HepG2 (cell line): ENCODE measurements around the gene MYL11. TPM values are rescaled to one million over a fixed set of nuclear protein-coding genes. Genes with fewer than 3 reads are reported as not detected.

ENCODE experiments used
- ETS1 ChIP-seq: sonication (generic); formaldehyde crosslinking; IDR thresholded peaks from 2 replicates; pipeline ENCODE4 v1.4.0; 2020; ENCODE audit warnings: missing genetic modification reagents
- GATAD1 ChIP-seq: IDR thresholded peaks from 2 replicates; pipeline ENCODE4 v1.6.1; 2016; ENCODE audit warnings: missing genetic modification reagents, missing compliant biosample characterization
- KLF6 ChIP-seq: IDR thresholded peaks from 2 replicates; pipeline ENCODE4 v1.8.0; 2016; ENCODE audit warnings: missing biosample characterization, missing genetic modification reagents
- MXD4 ChIP-seq: IDR thresholded peaks from 2 replicates; pipeline ENCODE4 v1.6.1; 2016; ENCODE audit warnings: mild to moderate bottlenecking, missing biosample characterization, missing genetic modification reagents
- POGZ ChIP-seq: sonication (generic); formaldehyde crosslinking; IDR thresholded peaks from 2 replicates; pipeline ENCODE4 v1.4.0; 2020; ENCODE audit warnings: mild to moderate bottlenecking, missing genetic modification reagents
- RERE ChIP-seq: IDR thresholded peaks from 2 replicates; pipeline ENCODE4 v1.6.1; 2016; ENCODE audit warnings: low read depth, missing genetic modification reagents, missing compliant biosample characterization
- SIX1 ChIP-seq: sonication (generic); formaldehyde crosslinking; IDR thresholded peaks from 2 replicates; pipeline ENCODE4 v1.4.0; 2020; ENCODE audit warnings: missing genetic modification reagents, borderline replicate concordance
- SMAD3 ChIP-seq: sonication (generic); formaldehyde crosslinking; IDR thresholded peaks from 2 replicates; pipeline ENCODE4 v1.4.0; 2020; ENCODE audit warnings: missing genetic modification reagents
- STAG1 ChIP-seq: sonication (generic); formaldehyde crosslinking; IDR thresholded peaks from 2 replicates; pipeline ENCODE4 v1.4.0; 2020; ENCODE audit warnings: missing genetic modification reagents
- TAF1 ChIP-seq: sonication (generic); formaldehyde crosslinking; IDR thresholded peaks from 2 replicates; pipeline ENCODE4 v1.4.0; 2020; ENCODE audit warnings: missing genetic modification reagents
- TAF15 ChIP-seq: fragments of 200-400 bp; formaldehyde crosslinking; IDR thresholded peaks from one replicate; pipeline ENCODE4 v1.6.1; 2018; ENCODE audit warnings: mild to moderate bottlenecking, low read depth, low read length; ENCODE audit not compliant: poor library complexity, severe bottlenecking
- TIGD3 ChIP-seq: sonication (generic); formaldehyde crosslinking; IDR thresholded peaks from 2 replicates; pipeline ENCODE4 v1.5.1; 2020; ENCODE audit warnings: mild to moderate bottlenecking, missing genetic modification reagents, borderline replicate concordance
- TSC22D2 ChIP-seq: sonication (generic); formaldehyde crosslinking; IDR thresholded peaks from 2 replicates; pipeline ENCODE4 v1.5.1; 2020; ENCODE audit warnings: missing genetic modification reagents, mild to moderate bottlenecking, borderline replicate concordance
- ZBTB7B ChIP-seq: sonication (generic); formaldehyde crosslinking; IDR thresholded peaks from 2 replicates; pipeline ENCODE4 v1.4.0; 2020; ENCODE audit warnings: missing genetic modification reagents
- ZNF18 ChIP-seq: sonication (generic); formaldehyde crosslinking; IDR thresholded peaks from 2 replicates; pipeline ENCODE4 v1.8.0; 2022; ENCODE audit warnings: mild to moderate bottlenecking, missing genetic modification reagents; ENCODE audit not compliant: insufficient replicate concordance
- ZNF30 ChIP-seq: sonication (generic); formaldehyde crosslinking; IDR thresholded peaks from 2 replicates; pipeline ENCODE4 v1.5.0; 2020; ENCODE audit warnings: mild to moderate bottlenecking, missing genetic modification reagents
- ZNF674 ChIP-seq: sonication (generic); formaldehyde crosslinking; IDR thresholded peaks from 2 replicates; pipeline ENCODE4 v1.5.0; 2020; ENCODE audit warnings: low read depth, mild to moderate bottlenecking, missing genetic modification reagents
- ZNF724P ChIP-seq: sonication (generic); formaldehyde crosslinking; IDR thresholded peaks from 2 replicates; pipeline ENCODE4 v1.8.0; 2022; ENCODE audit warnings: missing genetic modification reagents, borderline replicate concordance
- ZNF784 ChIP-seq: sonication (generic); formaldehyde crosslinking; IDR thresholded peaks from 2 replicates; pipeline ENCODE4 v1.5.1; 2020; ENCODE audit warnings: missing genetic modification reagents, mild to moderate bottlenecking, borderline replicate concordance
- polyA plus RNA-seq, 8 experiments: library from polyadenylated mRNA; depleted of rRNA in 3 of 8; stranded (reverse) in 7 of 8; unstranded in 1 of 8; fragments of >200 nt; fragmentation: Illumina TruSeq in 4 of 8; extraction: Trizol in 4 of 8; gene quantifications; 2 replicates each; pipeline versions ENCODE4 v1.2.1 to v1.2.3, GENCODE V29; 2011 to 2016; ENCODE audit warnings: low read depth in 4 of 8, missing spikeins in 1 of 8, mixed read lengths in 1 of 8; ENCODE audit not compliant: insufficient read depth in 1 of 8
- total RNA-seq, 5 experiments: library from RNA; depleted of rRNA; stranded (reverse); fragments of >200 nt; fragmentation: Illumina TruSeq; extraction: Trizol; gene quantifications; 2 replicates each; pipeline ENCODE4 v1.2.3, GENCODE V29; 2016; ENCODE audit warnings: low read depth in 1 of 5

The MYL11 gene
- total and polyA plus RNA-seq, 2 of the 13 experiments (the other 11 are each of a cell fraction or from before 2014, with no cell fraction given): not detected

GRCh38 chr16:30407102-30407803, 32.7 kb downstream of the MYL11 start, which contains the start of gene ZNF771 (continued):
- peak; percentile 60; the same call in 1 of the 2 replicates for TF ChIP-seq TSC22D2
- peak; percentile 92; the same call in 1 of the 2 replicates for TF ChIP-seq ZNF724P (CRISPR knock-in tag)
- peak; percentile 93 for TF ChIP-seq KLF6
- TF ChIP-seq SIX1 (CRISPR knock-in tag): no peak
- peak; percentile 97 for TF ChIP-seq TAF1 (CRISPR knock-in tag)
- peak; percentile 98 for TF ChIP-seq MXD4
- TF ChIP-seq ZNF784: peak; percentile 96
- peak; percentile 81 for TF ChIP-seq POGZ
- no peak for TF ChIP-seq GATAD1 (CRISPR knock-in tag)
- no peak; the same call in 1 of the 2 replicates for TF ChIP-seq ZNF30 (CRISPR knock-in tag)
- no peak for TF ChIP-seq RERE (CRISPR knock-in tag)
- no peak for TF ChIP-seq TIGD3 (CRISPR knock-in tag)
- TF ChIP-seq ETS1 (CRISPR knock-in tag): no peak
- TF ChIP-seq ZNF674 (CRISPR knock-in tag): peak; percentile 88; the same call in 1 of the 2 replicates
- TF ChIP-seq ZNF18 (CRISPR knock-in tag): peak; percentile 68
- TF ChIP-seq TAF15: no peak
- 0 out of 2 replicates have a peak, but pooled peaks have one; percentile 33 for TF ChIP-seq STAG1
- TF ChIP-seq ZBTB7B (CRISPR knock-in tag): peak; percentile 77
- TF ChIP-seq SMAD3: no peak
